ENCODE results near the gene PRPF40A.
A peak's percentile ranks its signal among the peaks of the same experiment; 100 is the strongest.

The PRPF40A gene

DNA sequence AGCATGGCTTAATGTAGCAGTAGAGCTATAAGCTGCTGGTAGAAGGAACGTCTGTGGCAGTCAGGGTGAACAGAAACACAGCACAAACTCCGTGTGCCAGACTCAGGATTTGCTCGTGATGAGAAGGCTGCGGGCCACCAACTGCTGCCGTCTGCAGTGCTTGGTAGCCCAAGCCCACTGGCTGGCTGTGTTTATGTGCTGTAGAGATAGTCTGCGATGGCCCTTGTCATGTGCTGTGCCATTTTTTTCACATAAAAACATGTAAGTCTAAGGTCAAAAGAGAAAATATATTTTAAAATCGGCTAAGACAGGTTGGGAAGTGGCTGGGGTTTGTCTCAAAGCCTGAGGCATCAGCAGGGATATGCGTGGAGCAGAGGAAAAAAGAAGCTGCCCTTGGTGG, 78.7 kb downstream of the PRPF40A start:
- H3K4me3 ChIP-seq = no peak overlapping the region
- H3K9me3 ChIP-seq = no peaks in the 10 kb centered on the region
- peaks cover 38 to 79% (median 74%) of the 10 kb centered on the region in 3 donors for H3K36me3 ChIP-seq
- H3K4me1 ChIP-seq = no peaks in the 10 kb centered on the region
- TF ChIP-seq, protein P1, sequence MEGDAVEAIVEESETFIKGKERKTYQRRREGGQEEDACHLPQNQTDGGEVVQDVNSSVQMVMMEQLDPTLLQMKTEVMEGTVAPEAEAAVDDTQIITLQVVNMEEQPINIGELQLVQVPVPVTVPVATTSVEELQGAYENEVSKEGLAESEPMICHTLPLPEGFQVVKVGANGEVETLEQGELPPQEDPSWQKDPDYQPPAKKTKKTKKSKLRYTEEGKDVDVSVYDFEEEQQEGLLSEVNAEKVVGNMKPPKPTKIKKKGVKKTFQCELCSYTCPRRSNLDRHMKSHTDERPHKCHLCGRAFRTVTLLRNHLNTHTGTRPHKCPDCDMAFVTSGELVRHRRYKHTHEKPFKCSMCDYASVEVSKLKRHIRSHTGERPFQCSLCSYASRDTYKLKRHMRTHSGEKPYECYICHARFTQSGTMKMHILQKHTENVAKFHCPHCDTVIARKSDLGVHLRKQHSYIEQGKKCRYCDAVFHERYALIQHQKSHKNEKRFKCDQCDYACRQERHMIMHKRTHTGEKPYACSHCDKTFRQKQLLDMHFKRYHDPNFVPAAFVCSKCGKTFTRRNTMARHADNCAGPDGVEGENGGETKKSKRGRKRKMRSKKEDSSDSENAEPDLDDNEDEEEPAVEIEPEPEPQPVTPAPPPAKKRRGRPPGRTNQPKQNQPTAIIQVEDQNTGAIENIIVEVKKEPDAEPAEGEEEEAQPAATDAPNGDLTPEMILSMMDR (IDR thresholded peaks at IDR 0.05) = no peak
- no peak overlapping the region for H3K27ac ChIP-seq
- no peaks in the 10 kb centered on the region for H3K27me3 ChIP-seq
- no peak for DNase-seq
- intact Hi-C loops (cut with DNase I; ENCODE audit: low total_unique reads) = loop anchor here (5.0 kb wide), 1 partner anchor 451 kb away; no protein-coding TSS in a partner anchor

DNA sequence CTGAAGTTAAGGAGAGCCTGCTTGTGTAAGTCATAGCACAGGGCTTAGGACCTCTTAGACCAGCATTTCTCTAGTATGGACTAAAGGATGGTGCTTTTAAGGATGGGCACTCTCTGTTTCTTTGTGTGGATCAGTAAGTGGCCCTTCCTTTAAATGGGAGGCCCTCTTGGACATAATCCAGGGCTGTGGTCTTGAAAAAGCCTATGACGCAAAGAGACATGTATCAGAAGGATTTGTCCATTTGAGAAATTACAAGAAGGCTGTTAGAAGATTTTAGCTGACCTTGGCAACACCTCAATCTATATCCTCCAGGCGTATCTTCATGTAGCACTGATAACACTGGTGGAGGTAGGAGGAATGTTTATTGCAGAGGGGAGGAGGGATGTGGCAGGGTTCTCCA, 79.2 kb downstream of the PRPF40A start:
- Histone ChIP-seq H3K36me3 (peaks cover 39 to 80% (median 74%) of the 10 kb centered on the region in 3 donors), H3K4me3 (no peak overlapping the region), H3K27ac (no peak overlapping the region), H3K9me3 (no peaks in the 10 kb centered on the region), H3K4me1 (no peaks in the 10 kb centered on the region), H3K27me3 (no peaks in the 10 kb centered on the region)
- DNase-seq = no peak
- intact Hi-C loops (cut with DNase I; ENCODE audit: low total_unique reads) = loop anchor here (5.0 kb wide), 1 partner anchor 451 kb away; no protein-coding TSS in a partner anchor
- TF ChIP-seq, protein P1 (IDR thresholded peaks at IDR 0.05) = no peak

DNA sequence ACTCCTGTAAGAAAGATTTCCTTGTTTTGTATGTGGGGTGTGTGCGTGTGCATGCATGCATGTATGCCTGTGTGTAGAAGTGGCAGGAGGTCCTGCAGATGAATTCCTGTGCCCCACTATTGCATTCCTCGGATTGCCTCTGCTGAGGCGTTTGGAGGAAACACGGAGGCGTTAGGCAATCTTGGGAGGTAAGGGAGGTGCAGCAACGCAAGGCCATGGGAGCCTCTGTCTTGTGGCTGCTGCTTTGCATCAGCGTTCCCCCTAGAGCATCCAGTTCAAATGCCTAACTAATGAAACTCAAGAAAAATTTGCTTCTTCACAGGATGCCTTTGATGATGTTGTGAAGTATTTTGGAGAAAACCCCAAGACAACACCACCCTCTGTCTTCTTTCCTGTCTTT, 80.0 kb downstream of the PRPF40A start:
- no peaks in the 10 kb centered on the region for H3K4me1 ChIP-seq
- no peak overlapping the region for H3K4me3 ChIP-seq
- H3K9me3 ChIP-seq = no peaks in the 10 kb centered on the region
- H3K27me3 ChIP-seq = no peaks in the 10 kb centered on the region
- no peak overlapping the region for H3K27ac ChIP-seq
- intact Hi-C loops (cut with DNase I; ENCODE audit: low total_unique reads) = loop anchor here (5.0 kb wide), 1 partner anchor 450 kb away; no protein-coding TSS in a partner anchor
- H3K36me3 ChIP-seq = peaks cover 38 to 80% (median 76%) of the 10 kb centered on the region in 3 donors
- DNase-seq = no peak
- TF ChIP-seq, protein P1 (IDR thresholded peaks at IDR 0.05) = no peak

DNA sequence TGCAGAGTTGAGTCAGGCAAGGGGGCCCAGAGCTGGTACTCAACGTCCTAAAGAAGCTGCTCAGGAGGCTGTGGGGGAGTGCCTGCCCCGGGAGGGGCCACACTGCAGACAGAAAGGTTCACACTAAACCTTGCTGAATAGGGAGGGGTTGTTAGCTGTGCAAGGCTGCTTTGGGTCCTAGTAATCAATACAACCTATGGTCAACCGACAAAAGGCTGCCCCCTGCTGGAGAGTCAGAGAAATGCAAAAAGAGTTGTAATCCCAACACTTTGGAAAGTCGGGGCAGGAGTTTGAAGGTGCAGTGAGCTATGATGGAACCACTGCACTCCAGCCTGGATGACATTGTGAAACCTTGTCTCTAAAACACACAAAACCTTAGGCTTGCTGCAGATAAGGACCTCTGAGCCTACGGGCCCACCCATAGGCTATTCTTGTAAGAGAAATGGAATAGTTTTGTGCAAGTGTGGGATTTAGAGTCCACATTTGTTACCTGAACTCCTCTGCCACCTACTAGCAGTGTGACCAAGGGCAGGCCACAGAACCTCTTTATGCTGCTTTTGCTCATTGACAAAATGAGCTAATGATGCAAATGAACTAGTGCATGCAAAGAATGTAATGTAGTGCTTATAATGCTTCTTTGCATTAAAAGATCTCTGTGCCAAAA, 81.5 kb downstream of the PRPF40A start:
- TF ChIP-seq, protein P1 (IDR thresholded peaks at IDR 0.05) = peak; percentile 76 to 78
- intact Hi-C loops (cut with DNase I; ENCODE audit: low total_unique reads) = loop anchor here (5.0 kb wide), 1 partner anchor 448 kb away; no protein-coding TSS in a partner anchor
- Histone ChIP-seq H3K36me3 (peaks cover 31 to 75% (median 72%) of the 10 kb centered on the region in 3 donors), H3K4me3 (no peak overlapping the region), H3K9me3 (no peaks in the 10 kb centered on the region), H3K27me3 (no peaks in the 10 kb centered on the region), H3K27ac (no peak overlapping the region), H3K4me1 (no peaks in the 10 kb centered on the region)
- DNase-seq = peak in 1 of 2 donors; percentile 54

DNA sequence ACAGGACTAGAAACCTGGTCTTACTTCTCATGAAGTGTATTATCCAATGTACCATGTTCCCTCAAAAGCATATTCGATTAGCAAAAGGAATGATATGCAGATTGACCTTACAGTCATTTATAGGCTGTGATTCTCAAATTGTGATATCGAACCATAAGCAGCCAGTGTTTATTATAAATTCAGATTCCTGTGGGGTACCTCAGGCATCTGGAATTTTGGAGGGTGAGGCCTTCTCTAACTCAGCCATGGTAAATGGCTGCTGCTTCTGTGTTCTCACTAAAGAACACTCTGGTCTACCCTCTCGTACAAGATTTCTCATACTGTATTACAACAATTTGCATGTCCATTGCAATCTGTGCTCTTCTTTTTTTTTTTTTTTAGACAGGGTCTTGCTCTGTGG, 84.5 kb downstream of the PRPF40A start:
- H3K9me3 ChIP-seq = no peaks in the 10 kb centered on the region
- peaks cover 32 to 64% (median 64%) of the 10 kb centered on the region in 3 donors for H3K36me3 ChIP-seq
- intact Hi-C loops (cut with DNase I; ENCODE audit: low total_unique reads) = no loop called here
- DNase-seq = no peak
- no peak overlapping the region for H3K27ac ChIP-seq
- no peaks in the 10 kb centered on the region for H3K27me3 ChIP-seq
- H3K4me1 ChIP-seq = no peaks in the 10 kb centered on the region
- no peak overlapping the region for H3K4me3 ChIP-seq
- TF ChIP-seq, protein P1 (IDR thresholded peaks at IDR 0.05) = no peak

Data from tibial artery (tissue), 4 donors.